Measurements from ENCODE around the gene ARMC5. TPM values are rescaled to one million over a fixed set of nuclear protein-coding genes. Genes with fewer than 3 reads are reported as not detected.

ARMC5 gene
- total RNA-seq, 4 donors from 2014 or later, result 9.7 to 24.3 (median 17.9) TPM

GRCh38 chr16:31504159-31504558 lies 44.9 kb downstream of the ARMC5 start:
- DNase-seq (ENCODE audit: low spot score in 2 of 2), result no peak
- Histone ChIP-seq H3K9me3 (no peaks in the 10 kb centered on the region), H3K4me1 (peaks cover 25% of the 10 kb centered on the region), H3K27me3 (no peaks in the 10 kb centered on the region), H3K4me3 (no peak overlapping the region), H3K27ac (no peak overlapping the region), H3K36me3 (peaks cover 16% of the 10 kb centered on the region)
- WGBS, result 68% methylated on average over 8 of the region's 8 CpGs
- TF ChIP-seq EP300 (IDR thresholded peaks at IDR 0.05) (no peak), POLR2A (IDR thresholded peaks at IDR 0.05) (no peak), POLR2AphosphoS5 (IDR thresholded peaks at IDR 0.05) (no peak)
- TF ChIP-seq, protein P1, sequence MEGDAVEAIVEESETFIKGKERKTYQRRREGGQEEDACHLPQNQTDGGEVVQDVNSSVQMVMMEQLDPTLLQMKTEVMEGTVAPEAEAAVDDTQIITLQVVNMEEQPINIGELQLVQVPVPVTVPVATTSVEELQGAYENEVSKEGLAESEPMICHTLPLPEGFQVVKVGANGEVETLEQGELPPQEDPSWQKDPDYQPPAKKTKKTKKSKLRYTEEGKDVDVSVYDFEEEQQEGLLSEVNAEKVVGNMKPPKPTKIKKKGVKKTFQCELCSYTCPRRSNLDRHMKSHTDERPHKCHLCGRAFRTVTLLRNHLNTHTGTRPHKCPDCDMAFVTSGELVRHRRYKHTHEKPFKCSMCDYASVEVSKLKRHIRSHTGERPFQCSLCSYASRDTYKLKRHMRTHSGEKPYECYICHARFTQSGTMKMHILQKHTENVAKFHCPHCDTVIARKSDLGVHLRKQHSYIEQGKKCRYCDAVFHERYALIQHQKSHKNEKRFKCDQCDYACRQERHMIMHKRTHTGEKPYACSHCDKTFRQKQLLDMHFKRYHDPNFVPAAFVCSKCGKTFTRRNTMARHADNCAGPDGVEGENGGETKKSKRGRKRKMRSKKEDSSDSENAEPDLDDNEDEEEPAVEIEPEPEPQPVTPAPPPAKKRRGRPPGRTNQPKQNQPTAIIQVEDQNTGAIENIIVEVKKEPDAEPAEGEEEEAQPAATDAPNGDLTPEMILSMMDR (IDR thresholded peaks at IDR 0.05), result no peak

GRCh38 chr16:31505483-31505882 lies 46.2 kb downstream of the ARMC5 start:
- DNase-seq (ENCODE audit: low spot score in 2 of 2), result no peak
- Histone ChIP-seq H3K4me1 (peaks cover 31% of the 10 kb centered on the region), H3K9me3 (no peaks in the 10 kb centered on the region), H3K27me3 (no peaks in the 10 kb centered on the region), H3K36me3 (peaks cover 6% of the 10 kb centered on the region), H3K4me3 (no peak overlapping the region), H3K27ac (no peak overlapping the region)
- WGBS, result 75% methylated on average over 4 of the region's 4 CpGs
- TF ChIP-seq EP300 (IDR thresholded peaks at IDR 0.05) (no peak), POLR2A (IDR thresholded peaks at IDR 0.05) (no peak), POLR2AphosphoS5 (IDR thresholded peaks at IDR 0.05) (no peak)
- TF ChIP-seq, protein P1 (IDR thresholded peaks at IDR 0.05), result no peak

GRCh38 chr16:31507617-31507928 lies 48.3 kb downstream of the ARMC5 start:
- Histone ChIP-seq H3K27ac (peak overlapping the region; percentile 89), H3K36me3 (peaks cover 6% of the 10 kb centered on the region), H3K27me3 (no peaks in the 10 kb centered on the region), H3K4me1 (peaks cover 31% of the 10 kb centered on the region), H3K9me3 (no peaks in the 10 kb centered on the region), H3K4me3 (peak overlapping the region; percentile 78)
- WGBS, result 0% methylated on average over 12 of the region's 12 CpGs
- TF ChIP-seq EP300 (IDR thresholded peaks at IDR 0.05), result no peak
- no peak for TF ChIP-seq POLR2A (IDR thresholded peaks at IDR 0.05)
- no peak for TF ChIP-seq POLR2AphosphoS5 (IDR thresholded peaks at IDR 0.05)
- TF ChIP-seq, protein P1 (IDR thresholded peaks at IDR 0.05), result no peak
- no peak for DNase-seq (ENCODE audit: low spot score in 2 of 2)

GRCh38 chr16:31507929-31508705 lies 48.8 kb downstream of the ARMC5 start, which contains the start of gene RUSF1:
TSS of gene RUSF1 (minus strand) at chr16:31508391. CDS start at chr16:31508373, 18 bp downstream.
- peak within 1 kb of the TSS; percentile 89 for H3K27ac ChIP-seq
- peaks cover 31% of the 10 kb centered on the region for H3K4me1 ChIP-seq

DNA sequence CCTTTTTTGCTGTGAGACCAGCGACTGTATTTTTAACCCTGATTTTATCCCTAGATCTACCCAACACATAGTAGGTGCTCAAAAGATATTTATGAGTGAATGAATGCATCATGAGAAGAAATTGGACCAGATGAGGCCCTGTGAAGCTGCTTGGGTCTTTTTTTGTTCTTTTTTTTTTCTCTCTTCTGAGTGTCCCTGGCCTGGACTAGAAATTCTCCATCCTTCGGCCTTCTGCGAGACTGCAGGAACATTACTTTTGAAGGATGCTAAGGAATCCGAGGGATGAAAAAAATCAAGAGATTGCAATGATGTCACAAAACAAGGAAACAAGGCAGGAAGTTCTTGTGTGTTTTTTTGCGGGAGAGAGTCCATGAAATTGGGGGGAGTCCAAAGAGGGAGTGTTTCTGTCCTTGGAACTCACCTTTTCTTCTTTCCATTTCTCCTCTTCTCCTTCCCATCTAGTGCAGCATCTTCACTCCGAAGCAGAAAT lies 49.5 kb downstream of the ARMC5 start:
- TF ChIP-seq, protein P1 (IDR thresholded peaks at IDR 0.05), result no peak
- TF ChIP-seq EP300 (IDR thresholded peaks at IDR 0.05) (no peak), POLR2A (IDR thresholded peaks at IDR 0.05) (no peak), POLR2AphosphoS5 (IDR thresholded peaks at IDR 0.05) (no peak)
- H3K9me3 ChIP-seq, result no peaks in the 10 kb centered on the region
- peak overlapping the region; percentile 78 for H3K4me3 ChIP-seq
- H3K4me1 ChIP-seq, result peaks cover 31% of the 10 kb centered on the region
- no peaks in the 10 kb centered on the region for H3K27me3 ChIP-seq
- no peak for DNase-seq (ENCODE audit: low spot score in 2 of 2)
- peak overlapping the region; percentile 89 for H3K27ac ChIP-seq
- WGBS, result 10% methylated on average over 6 of the region's 6 CpGs
- H3K36me3 ChIP-seq, result peaks cover 6% of the 10 kb centered on the region

More at GRCh38 chr16:31507929-31508705, 48.8 kb downstream of the ARMC5 start, which contains the start of gene RUSF1:
- peak within 1 kb of the TSS; percentile 78 for H3K4me3 ChIP-seq
- peak; percentile 93 to 95 for DNase-seq (ENCODE audit: low spot score in 2 of 2)
- no peaks in the 10 kb centered on the region for H3K9me3 ChIP-seq
- 0% methylated on average over 7 of the region's 65 CpGs for WGBS
- peaks cover 6% of the 10 kb centered on the region for H3K36me3 ChIP-seq
- TF ChIP-seq EP300 (IDR thresholded peaks at IDR 0.05) (no peak), POLR2A (IDR thresholded peaks at IDR 0.05) (peak; percentile 73 to 93), POLR2AphosphoS5 (IDR thresholded peaks at IDR 0.05) (peak; percentile 57 to 99 (median 78))
- no peaks in the 10 kb centered on the region for H3K27me3 ChIP-seq
